K562 (cell line): Measurements from ENCODE around the gene IGSF9. TPM values are rescaled to one million over a fixed set of nuclear protein-coding genes. Genes with fewer than 3 reads are reported as not detected.

Source experiments
- ATAC-seq: fragments of 200-7000 bp; cut with Tn5 transposase; 3 replicates; pipeline ENCODE4 v1.9.1; 2020; ENCODE audit warnings: moderate library complexity
- BruUV-seq: library from RNA; stranded (reverse); fragments of 400-500 nt; replicated peaks from 2 replicates; lab custom pipeline; 2021; lab: Mats Ljungman, UMichigan
- CTCF ChIA-PET: fragments of 300-600 bp; formaldehyde crosslinking; extraction: SDS; loops from one replicate; lab custom pipeline; 2021; ENCODE audit warnings: low intra/inter-chr PET ratio; lab: Yijun Ruan, JAX
- POLR2A ChIA-PET: fragments of 300-600, 350-650 bp; sonication (Branson Sonifier 250); formaldehyde crosslinking; extraction: SDS; loops from one replicate; lab custom pipeline; 2021; ENCODE audit warnings: antibody characterized with exemption, inconsistent platforms; lab: Yijun Ruan, JAX
- DNase-seq, 4 experiments: peaks; one replicate each; pipeline versions ENCODE4 v3.0.0 to v3.0.0-alpha.2; 2011 to 2018; ENCODE audit warnings: low spot score in 3 of 4, mixed read lengths in 3 of 4; ENCODE audit errors: extremely low read depth in 1 of 4
- FAIRE-seq: peaks from 2 replicates; lab custom pipeline; 2011; peaks lifted over from hg19 to GRCh38; lab: Jason Lieb, UNC
- H2AFZ ChIP-seq: 2 replicates; pipeline ENCODE4 v1.6.0; 2011; ENCODE audit warnings: low read depth, low read length, control low read depth, inconsistent platforms
- H3K27ac ChIP-seq: fragments of 200-600 bp; 3 replicates; pipeline ENCODE4 v1.8.0; 2011; ENCODE audit warnings: low read depth, mild to moderate bottlenecking, control low read depth, inconsistent platforms, low read length, moderate library complexity, mixed read lengths; ENCODE audit errors: extremely low read depth
- H3K27me3 ChIP-seq, 2 experiments: fragments of 300-600 bp in 1 of 2; 2 replicates in 1 of 2; 3 replicates in 1 of 2; pipeline versions ENCODE4 v1.6.0 to v1.8.0; 2011; ENCODE audit warnings: inconsistent platforms in 2 of 2, low read length in 2 of 2, mild to moderate bottlenecking in 1 of 2, mixed read lengths in 1 of 2, moderate library complexity in 1 of 2; ENCODE audit not compliant: control insufficient read depth in 2 of 2, insufficient read depth in 2 of 2
- H3K36me3 ChIP-seq: fragments of 300-600 bp; 3 replicates; pipeline ENCODE4 v1.8.0; 2011; ENCODE audit warnings: mild to moderate bottlenecking, low read length, inconsistent platforms; ENCODE audit not compliant: control insufficient read depth, insufficient read depth
- H3K4me1 ChIP-seq, 2 experiments: fragments of 200-600 bp in 1 of 2; replicated peaks in 1 of 2; 2 replicates in 1 of 2; 3 replicates in 1 of 2; pipeline versions ENCODE4 v1.5.1 to v1.8.0; 2011; ENCODE audit warnings: inconsistent platforms in 2 of 2, low read length in 2 of 2, mild to moderate bottlenecking in 1 of 2, mixed read lengths in 1 of 2, moderate library complexity in 1 of 2; ENCODE audit not compliant: control insufficient read depth in 2 of 2, insufficient read depth in 2 of 2
- H3K4me2 ChIP-seq: 2 replicates; pipeline ENCODE4 v1.6.1; 2011; ENCODE audit warnings: low read length, control low read depth, inconsistent platforms, mixed read lengths; ENCODE audit not compliant: insufficient read depth
- H3K4me3 ChIP-seq: fragments of 200-600 bp; sonication (generic), shearing (Covaris generic); 2 replicates; pipeline ENCODE4 v1.5.1; 2016; ENCODE audit warnings: control low read depth, inconsistent platforms
- H3K79me2 ChIP-seq: fragments of 200-600 bp; 3 replicates; pipeline ENCODE4 v1.8.0; 2011; ENCODE audit warnings: low read length, inconsistent platforms; ENCODE audit not compliant: control insufficient read depth, insufficient read depth
- H3K9ac ChIP-seq, 2 experiments: 2 replicates each; pipeline versions ENCODE4 v1.6.0 to v1.6.1; 2011; ENCODE audit warnings: low read depth in 2 of 2, low read length in 2 of 2, control low read depth in 1 of 2, inconsistent platforms in 1 of 2, mild to moderate bottlenecking in 1 of 2, mixed read lengths in 1 of 2; ENCODE audit not compliant: insufficient read depth in 1 of 2
- H3K9me1 ChIP-seq: one replicate; pipeline ENCODE4 v1.6.0; 2011; ENCODE audit warnings: inconsistent platforms, mild to moderate bottlenecking, low read length, moderate library complexity; ENCODE audit not compliant: control insufficient read depth, insufficient read depth
- H3K9me3 ChIP-seq: replicated peaks from 2 replicates; pipeline ENCODE4 v1.5.1; 2011; ENCODE audit warnings: low read depth, low read length, inconsistent platforms; ENCODE audit not compliant: control insufficient read depth, insufficient read depth
- H4K20me1 ChIP-seq: replicated peaks from 2 replicates; pipeline ENCODE4 v1.6.1; 2011; ENCODE audit warnings: low read length, inconsistent platforms, mixed read lengths; ENCODE audit not compliant: control insufficient read depth, insufficient read depth
- BCOR ChIP-seq: fragments of 450-650 bp; IDR thresholded peaks from 2 replicates; pipeline ENCODE4 v1.6.1; 2016
- CBFA2T2 ChIP-seq: fragments of 450-650 bp; conservative IDR thresholded peaks from 2 replicates; pipeline ENCODE4 v1.6.1; 2017; ENCODE audit warnings: mild to moderate bottlenecking
- EWSR1 ChIP-seq: fragments of 450-650 bp; IDR thresholded peaks from 2 replicates; pipeline ENCODE4 v1.6.1; 2018; ENCODE audit warnings: borderline replicate concordance, mild to moderate bottlenecking, low read depth, moderate library complexity; ENCODE audit not compliant: partially characterized antibody
- GATAD2A ChIP-seq: fragments of 450-650 bp; IDR thresholded peaks from 2 replicates; pipeline ENCODE4 v1.6.1; 2017
- ID3 ChIP-seq, 2 experiments: fragments of 250-450 bp in 1 of 2; fragments of 450-650 bp in 1 of 2; sonication (Bioruptor Pico) in 1 of 2; IDR thresholded peaks; 2 replicates each; pipeline versions ENCODE4 v1.6.1 to v1.8.0; 2016 to 2021; ENCODE audit warnings: mild to moderate bottlenecking in 2 of 2, moderate library complexity in 2 of 2, missing compliant biosample characterization in 1 of 2, missing genetic modification characterization in 1 of 2
- ILF3 ChIP-seq: fragments of 450-650 bp; IDR thresholded peaks from 2 replicates; pipeline ENCODE4 v1.6.1; 2018; ENCODE audit warnings: antibody characterized with exemption, mild to moderate bottlenecking, moderate library complexity, borderline replicate concordance
- MEIS2 ChIP-seq: fragments of 450-650 bp; IDR thresholded peaks from 2 replicates; pipeline ENCODE4 v1.6.1; 2014; ENCODE audit warnings: mild to moderate bottlenecking; ENCODE audit not compliant: partially characterized antibody
- RCOR1 ChIP-seq, 2 experiments: IDR thresholded peaks; 2 replicates each; pipeline ENCODE4 v1.6.1; 2012; ENCODE audit warnings: low read depth in 2 of 2, low read length in 2 of 2, borderline replicate concordance in 1 of 2, improper control_type of control experiment in 1 of 2
- TEAD2 ChIP-seq: fragments of 450-650 bp; IDR thresholded peaks from 2 replicates; pipeline ENCODE4 v1.6.1; 2016; ENCODE audit warnings: missing genetic modification characterization, control low read depth, missing compliant biosample characterization
- THRA ChIP-seq: fragments of 450-650 bp; IDR thresholded peaks from 2 replicates; pipeline ENCODE4 v1.6.1; 2017; ENCODE audit warnings: mild to moderate bottlenecking, moderate library complexity
- ZC3H8 ChIP-seq: fragments of 450-650 bp; IDR thresholded peaks from 2 replicates; pipeline ENCODE4 v1.6.1; 2017
- ZFX ChIP-seq: sonication (generic); formaldehyde crosslinking; IDR thresholded peaks from 2 replicates; pipeline ENCODE4 v1.8.0; 2022; ENCODE audit warnings: mild to moderate bottlenecking, missing genetic modification reagents, moderate library complexity
- ZKSCAN3 ChIP-seq: fragments of 250-450 bp; sonication (Bioruptor Pico); IDR thresholded peaks from 2 replicates; pipeline ENCODE4 v1.4.0; 2020
- ZNF274 ChIP-seq: IDR thresholded peaks from 2 replicates; pipeline ENCODE4 v1.6.1; 2011; ENCODE audit warnings: low read depth, mild to moderate bottlenecking, low read length, moderate library complexity, borderline replicate concordance
- ZNF398 ChIP-seq: fragments of 250-450 bp; sonication (Bioruptor Pico); IDR thresholded peaks from 2 replicates; pipeline ENCODE4 v1.8.0; 2021; ENCODE audit warnings: moderate library complexity, mild to moderate bottlenecking, inconsistent platforms
- ZNF444 ChIP-seq: fragments of 250-450 bp; sonication (Bioruptor Pico); IDR thresholded peaks from 2 replicates; pipeline ENCODE4 v1.4.0; 2020; ENCODE audit warnings: mild to moderate bottlenecking, moderate library complexity
- ZNF507 ChIP-seq: conservative IDR thresholded peaks from 2 replicates; pipeline ENCODE4 v1.6.1; 2017; ENCODE audit warnings: missing genetic modification characterization, missing compliant biosample characterization
- WGBS: fragments of 100-300 bp; shearing (Covaris generic); methylation state at CpG from one replicate; pipeline ENCODE4 v1.1.6; 2016; ENCODE audit warnings: low coverage, mixed read lengths; ENCODE audit not compliant: insufficient coverage; ENCODE audit errors: missing lambda C conversion rate; 5-methylcytosine and 5-hydroxymethylcytosine counted together
- in situ Hi-C: fragments of 300-500 bp; cut with MboI; formaldehyde crosslinking; loops from 4 replicates; pipeline ENCODE4 v1.15.0; 2018; ENCODE audit warnings: inconsistent platforms, mixed read lengths
- intact Hi-C: fragments of 100-400 bp; cut with micrococcal nuclease; formaldehyde crosslinking; loops from 2 replicates; pipeline ENCODE4 v1.14.2; 2022
- polyA plus RNA-seq, 8 experiments: library from polyadenylated mRNA; depleted of rRNA in 4 of 8; stranded (reverse) in 5 of 8; unstranded in 3 of 8; fragments of >200 nt; fragmentation: Nextera tagmentation in 2 of 8; fragmentation: Illumina TruSeq in 1 of 8; extraction: Ambion mirVana in 2 of 8; extraction: Trizol in 1 of 8; gene quantifications; 2 replicates each; pipeline versions ENCODE4 v1.2.1 to v1.2.3, GENCODE V29; 2011 to 2014; ENCODE audit warnings: inconsistent platforms in 1 of 8, missing spikeins in 1 of 8
- total RNA-seq, 7 experiments: library from RNA; depleted of rRNA in 6 of 7; stranded (reverse); fragments of >200 nt in 6 of 7; fragmentation: Illumina TruSeq in 2 of 7; extraction: Trizol in 2 of 7; gene quantifications; 2 replicates each; pipeline versions ENCODE4 v1.2.1 to v1.2.3, GENCODE V29; 2011 to 2021; ENCODE audit warnings: low replicate concordance in 1 of 7
- TF ChIP-seq, protein P1 (sequence below): sonication (generic); formaldehyde crosslinking; IDR thresholded peaks from 2 replicates; pipeline ENCODE4 v1.8.0; 2022; ENCODE audit warnings: mild to moderate bottlenecking, low read depth, missing genetic modification reagents
- TF ChIP-seq, protein P2 (sequence below): fragments of 250-450 bp; sonication (Bioruptor Pico); IDR thresholded peaks from 2 replicates; pipeline ENCODE4 v1.8.0; 2022; ENCODE audit warnings: moderate library complexity, mild to moderate bottlenecking, inconsistent platforms

Gene IGSF9
- total and polyA plus RNA-seq, 9 of the 15 experiments (the other 6 are each of a cell fraction or from before 2014, with no cell fraction given): 0.03 to 0.29 (median 0.07) TPM; not detected in 1

DNA sequence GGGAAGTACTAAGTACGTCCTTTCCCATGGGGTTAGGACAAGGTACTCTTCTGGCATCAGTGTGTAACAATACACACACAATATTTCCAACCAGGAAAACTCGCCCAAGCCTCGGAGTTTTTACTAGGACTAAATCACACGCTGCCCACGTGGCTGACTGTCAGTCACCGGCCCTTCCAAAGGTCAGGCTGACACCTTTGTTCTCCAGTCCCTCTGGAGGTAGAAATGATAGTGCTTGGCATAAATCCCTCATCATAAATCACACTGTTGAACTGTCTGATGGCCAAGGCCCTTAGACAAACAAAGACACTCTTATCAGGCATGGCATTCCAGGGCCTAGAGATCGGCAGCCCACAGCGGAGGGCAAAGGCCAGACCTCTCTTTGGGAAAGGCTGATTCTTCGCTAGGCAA is 25.5 kb upstream of the IGSF9 start:
- peaks cover 7 to 40% of the 10 kb centered on the region in 2 experiments; a peak in 4 of 5 replicates for H3K27me3 ChIP-seq
- under 1% methylated on average over 9 of the region's 9 CpGs for WGBS
- TF ChIP-seq ZC3H8 (no peak), ZFX (CRISPR knock-in tag) (no peak), ZKSCAN3 (CRISPR knock-in tag) (no peak), ZNF507 (no peak), TEAD2 (tag) (peak; percentile 41; the same call in 1 of the 2 replicates), ILF3 (no peak), THRA (no peak), CBFA2T2 (0 out of 2 replicates have a peak, but pooled peaks have one; percentile 25), MEIS2 (peak; percentile 88), EWSR1 (no peak), ID3 (CRISPR knock-in tag; IDR thresholded peaks at IDR 0.05) (no peak), ID3 (tag; IDR thresholded peaks at IDR 0.05) (peak; percentile 88), ZNF444 (CRISPR knock-in tag) (no peak), GATAD2A (no peak), ZNF398 (CRISPR knock-in tag) (no peak), BCOR (no peak), RCOR1 (IDR thresholded peaks at IDR 0.05; ENCODE audit: borderline replicate concordance in 1 of 2, low read depth in 2 of 2, low read length in 2 of 2) (0 out of 4 replicates have a peak, but pooled peaks of 1 of the 2 experiments have one; percentile 14), ZNF274 (no peak)
- TF ChIP-seq, protein P1, sequence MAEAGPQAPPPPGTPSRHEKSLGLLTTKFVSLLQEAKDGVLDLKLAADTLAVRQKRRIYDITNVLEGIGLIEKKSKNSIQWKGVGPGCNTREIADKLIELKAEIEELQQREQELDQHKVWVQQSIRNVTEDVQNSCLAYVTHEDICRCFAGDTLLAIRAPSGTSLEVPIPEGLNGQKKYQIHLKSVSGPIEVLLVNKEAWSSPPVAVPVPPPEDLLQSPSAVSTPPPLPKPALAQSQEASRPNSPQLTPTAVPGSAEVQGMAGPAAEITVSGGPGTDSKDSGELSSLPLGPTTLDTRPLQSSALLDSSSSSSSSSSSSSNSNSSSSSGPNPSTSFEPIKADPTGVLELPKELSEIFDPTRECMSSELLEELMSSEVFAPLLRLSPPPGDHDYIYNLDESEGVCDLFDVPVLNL (CRISPR knock-in tag): no peak
- TF ChIP-seq, protein P2, sequence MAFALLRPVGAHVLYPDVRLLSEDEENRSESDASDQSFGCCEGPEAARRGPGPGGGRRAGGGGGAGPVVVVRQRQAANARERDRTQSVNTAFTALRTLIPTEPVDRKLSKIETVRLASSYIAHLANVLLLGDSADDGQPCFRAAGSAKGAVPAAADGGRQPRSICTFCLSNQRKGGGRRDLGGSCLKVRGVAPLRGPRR: no peak

More for the DNA sequence above, 25.5 kb upstream of the IGSF9 start:
- H3K36me3 ChIP-seq: no peaks in the 10 kb centered on the region
- no peaks in the 10 kb centered on the region for H3K9me3 ChIP-seq
- intact Hi-C loops: no loop called here
- no peak for ATAC-seq
- peak; percentile 67 for FAIRE-seq
- no peak overlapping the region for H3K4me3 ChIP-seq
- DNase-seq: peak in 1 of 4 experiments; percentile 11
- ChIA-PET POLR2A (interaction anchor here (1.6 kb wide), 1 partner anchor 12 kb away, joined by 4 read pairs; no protein-coding TSS in a partner anchor), CTCF (no interaction called here)
- BruUV-seq: no TSS peak
- no peaks in the 10 kb centered on the region for H3K79me2 ChIP-seq
- H3K4me1 ChIP-seq: no peaks in the 10 kb centered on the region
- in situ Hi-C loops: no loop called here
- no peak overlapping the region for H2AFZ ChIP-seq
- H3K9ac ChIP-seq: no peak overlapping the region
- H3K27ac ChIP-seq: no peak overlapping the region
- peaks cover 5% of the 10 kb centered on the region; the same call in 1 of the 2 replicates for H4K20me1 ChIP-seq
- no peak overlapping the region for H3K4me2 ChIP-seq
- no peaks in the 10 kb centered on the region for H3K9me1 ChIP-seq
